ENCODE data around the gene PDZRN3.
A peak's percentile ranks its signal among the peaks of the same experiment; 100 is the strongest.
"Not testable (repeated sequence)": the region's sequence is repeated elsewhere in the genome, so short reads cannot be mapped to it uniquely, and the experiment has no call there.

The PDZRN3 gene

GRCh38 chr3:73586190-73586589 is 38.6 kb downstream of the PDZRN3 start:
- no peak for FAIRE-seq

- no peak for FAIRE-seq
Observed at GRCh38 chr3:73584873-73585272, 39.9 kb downstream of the PDZRN3 start.

GRCh38 chr3:73582535-73582934 is 42.2 kb downstream of the PDZRN3 start:
- no peak for FAIRE-seq

GRCh38 chr3:73581134-73581846 is 43.5 kb downstream of the PDZRN3 start:
- peak; percentile 33 for FAIRE-seq

GRCh38 chr3:73580343-73580742 is 44.4 kb downstream of the PDZRN3 start:
- no peak for FAIRE-seq

- FAIRE-seq = no peak
Observed at GRCh38 chr3:73577704-73578103, 47.0 kb downstream of the PDZRN3 start.

- no peak for FAIRE-seq
Observed at GRCh38 chr3:73576999-73577461, 47.7 kb downstream of the PDZRN3 start.

- FAIRE-seq = no peak
Observed at GRCh38 chr3:73575953-73576352, 48.8 kb downstream of the PDZRN3 start.

- FAIRE-seq = no peak
Observed at GRCh38 chr3:73575519-73575918, 49.2 kb downstream of the PDZRN3 start.

GRCh38 chr3:73573204-73573603 is 51.5 kb downstream of the PDZRN3 start:
- FAIRE-seq = no peak

GRCh38 chr3:73572368-73572767 is 52.4 kb downstream of the PDZRN3 start:
- FAIRE-seq = no peak

GRCh38 chr3:73571238-73571794 is 53.4 kb downstream of the PDZRN3 start:
- no peak for FAIRE-seq

GRCh38 chr3:73569246-73569760 is 55.4 kb downstream of the PDZRN3 start:
- FAIRE-seq = no peak

- FAIRE-seq = no peak
Observed at GRCh38 chr3:73568371-73568862, 56.3 kb downstream of the PDZRN3 start.

GRCh38 chr3:73565374-73565773 is 59.4 kb downstream of the PDZRN3 start:
- FAIRE-seq = not testable (repeated sequence)

- FAIRE-seq = no peak
Observed at GRCh38 chr3:73563896-73564582, 60.7 kb downstream of the PDZRN3 start.

GRCh38 chr3:73561494-73561893 is 63.2 kb downstream of the PDZRN3 start:
- FAIRE-seq = no peak

- FAIRE-seq = peak; percentile 88
Observed at GRCh38 chr3:73559749-73560148, 65.0 kb downstream of the PDZRN3 start.

GRCh38 chr3:73558727-73559075 is 66.0 kb downstream of the PDZRN3 start:
- no peak for FAIRE-seq

GRCh38 chr3:73557986-73558726 is 66.6 kb downstream of the PDZRN3 start:
- FAIRE-seq = peak; percentile 63

GRCh38 chr3:73556520-73557372 is 68.0 kb downstream of the PDZRN3 start:
- no peak for FAIRE-seq

- no peak for FAIRE-seq
Observed at GRCh38 chr3:73555076-73555475, 69.7 kb downstream of the PDZRN3 start.

Measured in endometrium (tissue), 2 donors.